Measurements from ENCODE around the gene MOV10L1. TPM values are rescaled to one million over a fixed set of nuclear protein-coding genes. Genes with fewer than 3 reads are reported as not detected.

The MOV10L1 gene
- total and polyA plus RNA-seq, 9 donors: 0.94 to 6.3 (median 2.0) TPM

GRCh38 chr22:50114221-50115021, 24.6 kb downstream of the MOV10L1 start:
- peak in 4 of 5 donors; percentile 23 to 65 (median 47) for DNase-seq
- Histone ChIP-seq H3K4me3 (peak overlapping the region; percentile 5), H3K27me3 (no peaks in the 10 kb centered on the region), H3K36me3 (no peaks in the 10 kb centered on the region), H3K4me1 (ENCODE audit: insufficient read depth) (peaks cover 12% of the 10 kb centered on the region), H3K9me3 (no peaks in the 10 kb centered on the region), H3K27ac (peak overlapping the region; percentile 43 to 79)
- no peak for TF ChIP-seq CTCF (IDR thresholded peaks at IDR 0.05)
- TF ChIP-seq EP300 (IDR thresholded peaks at IDR 0.05): no peak
- no peak for TF ChIP-seq POLR2A (IDR thresholded peaks at IDR 0.05)
- intact Hi-C loops (cut with DNase I): loop anchor here in 1 of 4 donors (10.0 kb wide), 1 partner anchor 190 kb away; no protein-coding TSS in a partner anchor
- 3 to 16% (median 8%) methylated on average over 19 of the region's 19 CpGs for WGBS, 3 donors

- H3K27ac ChIP-seq: no peak overlapping the region
- WGBS, 3 donors: 62 to 78% (median 77%) methylated on average over 10 of the region's 10 CpGs
- DNase-seq: peak; percentile 41 to 75 (median 58)
- no peak for TF ChIP-seq POLR2A (IDR thresholded peaks at IDR 0.05)
- no peak for TF ChIP-seq EP300 (IDR thresholded peaks at IDR 0.05)
- no peak for TF ChIP-seq CTCF (IDR thresholded peaks at IDR 0.05)
- H3K4me1 ChIP-seq (ENCODE audit: insufficient read depth): peaks cover 13% of the 10 kb centered on the region
- no peaks in the 10 kb centered on the region for H3K27me3 ChIP-seq
- no peaks in the 10 kb centered on the region for H3K36me3 ChIP-seq
- intact Hi-C loops (cut with DNase I): loop anchor here in 1 of 4 donors (10.0 kb wide), 1 partner anchor 191 kb away; no protein-coding TSS in a partner anchor
- no peaks in the 10 kb centered on the region for H3K9me3 ChIP-seq
- H3K4me3 ChIP-seq: no peak overlapping the region
Measured at GRCh38 chr22:50115693-50116092, 25.9 kb downstream of the MOV10L1 start.

- Histone ChIP-seq H3K27me3 (no peaks in the 10 kb centered on the region), H3K27ac (no peak overlapping the region), H3K4me3 (no peak overlapping the region), H3K9me3 (no peaks in the 10 kb centered on the region), H3K36me3 (no peaks in the 10 kb centered on the region), H3K4me1 (ENCODE audit: insufficient read depth) (peaks cover 13% of the 10 kb centered on the region)
- no peak for DNase-seq
- 80 to 82% (median 82%) methylated on average over 19 of the region's 19 CpGs for WGBS, 3 donors
- TF ChIP-seq EP300 (IDR thresholded peaks at IDR 0.05) (no peak), CTCF (IDR thresholded peaks at IDR 0.05) (no peak), POLR2A (IDR thresholded peaks at IDR 0.05) (no peak)
- intact Hi-C loops (cut with DNase I): loop anchor here in 1 of 4 donors (10.0 kb wide), 1 partner anchor 192 kb away; no protein-coding TSS in a partner anchor
Measured at GRCh38 chr22:50117168-50117762, 27.5 kb downstream of the MOV10L1 start.

- no peaks in the 10 kb centered on the region for H3K9me3 ChIP-seq
- H3K4me3 ChIP-seq: no peak overlapping the region
- WGBS, 3 donors: 39 to 57% (median 44%) methylated on average over 3 of the region's 3 CpGs
- H3K27ac ChIP-seq: peak overlapping the region in 1 of 2 donors; percentile 56
- DNase-seq: no peak
- no peaks in the 10 kb centered on the region for H3K36me3 ChIP-seq
- TF ChIP-seq POLR2A (IDR thresholded peaks at IDR 0.05): no peak
- no peak for TF ChIP-seq EP300 (IDR thresholded peaks at IDR 0.05)
- no peak for TF ChIP-seq CTCF (IDR thresholded peaks at IDR 0.05)
- H3K4me1 ChIP-seq (ENCODE audit: insufficient read depth): peaks cover 13% of the 10 kb centered on the region
- no peaks in the 10 kb centered on the region for H3K27me3 ChIP-seq
- intact Hi-C loops (cut with DNase I): loop anchor here in 1 of 4 donors (10.0 kb wide), 1 partner anchor 193 kb away; no protein-coding TSS in a partner anchor
Measured at GRCh38 chr22:50118129-50118528, 28.3 kb downstream of the MOV10L1 start.
